ENCODE measurements around the gene MISP.

The MISP gene

DNA sequence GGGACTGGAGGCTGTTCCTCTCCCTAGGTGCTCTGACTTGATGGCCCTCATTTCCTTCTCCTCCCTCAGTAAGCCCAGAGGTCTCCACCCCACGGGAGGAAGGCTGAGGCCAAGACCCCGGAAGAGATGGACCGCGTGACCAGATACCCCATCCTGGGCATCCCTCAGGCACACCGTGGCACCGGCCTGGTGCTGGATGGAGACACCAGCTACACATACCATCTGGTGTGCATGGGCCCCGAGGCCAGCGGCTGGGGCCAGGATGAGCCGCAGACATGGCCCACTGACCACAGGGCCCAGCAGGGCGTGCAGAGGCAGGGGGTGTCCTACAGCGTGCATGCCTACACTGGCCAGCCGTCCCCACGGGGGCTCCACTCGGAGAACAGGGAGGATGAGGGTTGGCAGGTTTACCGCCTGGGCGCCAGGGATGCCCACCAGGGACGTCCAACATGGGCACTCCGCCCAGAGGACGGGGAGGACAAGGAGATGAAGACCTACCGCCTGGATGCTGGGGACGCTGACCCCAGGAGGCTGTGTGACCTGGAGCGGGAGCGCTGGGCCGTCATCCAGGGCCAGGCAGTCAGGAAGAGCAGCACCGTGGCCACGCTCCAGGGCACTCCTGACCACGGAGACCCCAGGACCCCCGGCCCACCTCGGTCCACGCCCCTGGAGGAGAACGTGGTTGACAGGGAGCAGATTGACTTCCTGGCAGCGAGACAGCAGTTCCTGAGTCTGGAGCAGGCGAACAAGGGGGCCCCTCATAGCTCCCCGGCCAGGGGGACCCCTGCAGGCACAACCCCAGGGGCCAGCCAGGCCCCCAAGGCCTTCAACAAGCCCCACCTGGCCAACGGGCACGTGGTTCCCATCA, 6.1 kb downstream of the MISP start:
- no peaks in the 10 kb centered on the region for H3K36me3 ChIP-seq (ENCODE audit: control insufficient read depth, insufficient read depth, low read length)
- no peaks in the 10 kb centered on the region for H3K9me3 ChIP-seq (ENCODE audit: control insufficient read depth, low read length)
- H3K4me3 ChIP-seq (ENCODE audit: insufficient read depth, low read depth, low read length) = no peak overlapping the region
- 93 to 95% methylated on average over 36 of the region's 36 CpGs for WGBS, 2 experiments
- H3K4me1 ChIP-seq (ENCODE audit: control insufficient read depth, insufficient read depth, low read length) = peaks cover 5% of the 10 kb centered on the region
- H3K27ac ChIP-seq (ENCODE audit: insufficient read depth, low read depth, low read length, poor library complexity, severe bottlenecking) = no peak overlapping the region
- H3K27me3 ChIP-seq (ENCODE audit: control insufficient read depth, insufficient read depth, low read length, poor library complexity, severe bottlenecking) = no peaks in the 10 kb centered on the region

DNA sequence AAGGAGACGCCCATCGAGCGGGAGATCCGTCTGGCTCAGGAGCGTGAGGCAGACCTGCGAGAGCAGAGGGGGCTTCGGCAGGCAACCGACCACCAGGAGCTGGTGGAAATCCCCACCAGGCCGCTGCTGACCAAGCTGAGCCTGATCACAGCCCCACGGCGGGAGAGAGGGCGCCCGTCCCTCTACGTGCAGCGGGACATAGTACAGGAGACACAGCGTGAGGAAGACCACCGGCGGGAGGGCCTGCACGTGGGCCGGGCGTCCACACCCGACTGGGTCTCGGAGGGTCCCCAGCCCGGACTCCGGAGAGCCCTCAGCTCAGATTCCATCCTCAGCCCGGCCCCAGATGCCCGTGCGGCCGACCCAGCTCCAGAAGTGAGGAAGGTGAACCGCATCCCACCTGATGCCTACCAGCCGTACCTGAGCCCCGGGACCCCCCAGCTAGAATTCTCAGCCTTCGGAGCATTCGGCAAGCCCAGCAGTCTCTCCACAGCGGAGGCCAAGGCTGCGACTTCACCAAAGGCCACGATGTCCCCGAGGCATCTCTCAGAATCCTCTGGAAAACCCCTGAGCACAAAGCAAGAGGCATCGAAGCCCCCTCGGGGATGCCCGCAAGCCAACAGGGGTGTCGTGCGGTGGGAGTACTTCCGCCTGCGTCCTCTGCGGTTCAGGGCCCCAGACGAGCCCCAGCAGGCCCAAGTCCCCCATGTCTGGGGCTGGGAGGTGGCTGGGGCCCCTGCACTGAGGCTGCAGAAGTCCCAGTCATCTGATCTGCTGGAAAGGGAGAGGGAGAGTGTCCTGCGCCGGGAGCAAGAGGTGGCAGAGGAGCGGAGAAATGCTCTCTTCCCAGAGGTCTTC, 7.1 kb downstream of the MISP start:
- Histone ChIP-seq H3K27ac (ENCODE audit: insufficient read depth, low read depth, low read length, poor library complexity, severe bottlenecking) (no peak overlapping the region), H3K27me3 (ENCODE audit: control insufficient read depth, insufficient read depth, low read length, poor library complexity, severe bottlenecking) (no peaks in the 10 kb centered on the region), H3K36me3 (ENCODE audit: control insufficient read depth, insufficient read depth, low read length) (no peaks in the 10 kb centered on the region), H3K4me1 (ENCODE audit: control insufficient read depth, insufficient read depth, low read length) (peaks cover under 1% of the 10 kb centered on the region), H3K9me3 (ENCODE audit: control insufficient read depth, low read length) (no peaks in the 10 kb centered on the region), H3K4me3 (ENCODE audit: insufficient read depth, low read depth, low read length) (no peak overlapping the region)
- 93 to 95% methylated on average over 50 of the region's 50 CpGs for WGBS, 2 experiments

DNA sequence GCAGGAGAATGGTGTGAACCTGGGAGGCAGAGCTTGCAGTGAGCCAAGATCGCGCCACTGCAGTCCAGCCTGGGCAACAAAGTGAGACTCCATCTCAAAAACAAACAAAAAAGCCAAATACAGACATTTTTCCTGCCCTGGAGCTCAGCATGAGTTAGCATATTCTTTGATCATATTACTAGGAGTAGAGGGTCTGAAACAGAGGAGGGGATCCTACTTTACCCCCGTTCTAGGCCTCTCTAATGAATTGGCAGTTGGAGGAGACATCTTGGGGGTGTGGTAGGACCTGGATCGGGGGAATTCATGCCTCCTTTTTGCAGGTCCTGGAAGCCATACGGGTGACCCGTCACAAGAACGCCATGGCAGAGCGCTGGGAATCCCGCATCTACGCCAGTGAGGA, 12.3 kb downstream of the MISP start:
- 92 to 93% methylated on average over 10 of the region's 10 CpGs for WGBS, 2 experiments
- H3K4me1 ChIP-seq (ENCODE audit: control insufficient read depth, insufficient read depth, low read length) = no peaks in the 10 kb centered on the region

DNA sequence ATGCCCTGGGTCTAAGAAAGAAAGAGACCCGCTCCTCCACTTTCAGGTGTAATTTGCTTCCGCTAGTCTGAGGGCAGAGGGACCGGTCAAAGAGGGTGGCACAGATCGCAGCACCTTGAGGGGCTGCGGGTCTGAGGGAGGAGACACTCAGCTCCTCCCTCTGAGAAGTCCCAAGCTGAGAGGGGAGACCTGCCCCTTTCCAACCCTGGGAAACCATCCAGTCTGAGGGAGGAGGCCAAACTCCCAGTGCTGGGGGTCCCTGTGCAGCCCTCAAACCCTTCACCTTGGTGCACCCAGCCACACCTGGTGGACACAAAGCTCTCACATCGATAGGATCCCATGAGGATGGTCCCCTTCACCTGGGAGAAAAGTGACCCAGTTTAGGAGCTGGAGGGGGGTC, 13.0 kb downstream of the MISP start:
- no peaks in the 10 kb centered on the region for H3K4me1 ChIP-seq (ENCODE audit: control insufficient read depth, insufficient read depth, low read length)
- no peaks in the 10 kb centered on the region for H3K27me3 ChIP-seq (ENCODE audit: control insufficient read depth, insufficient read depth, low read length, poor library complexity, severe bottlenecking)
- H3K36me3 ChIP-seq (ENCODE audit: control insufficient read depth, insufficient read depth, low read length) = no peaks in the 10 kb centered on the region
- no peak overlapping the region for H3K4me3 ChIP-seq (ENCODE audit: insufficient read depth, low read depth, low read length)
- WGBS, 2 experiments = 91 to 92% methylated on average over 6 of the region's 6 CpGs
- H3K27ac ChIP-seq (ENCODE audit: insufficient read depth, low read depth, low read length, poor library complexity, severe bottlenecking) = no peak overlapping the region
- no peaks in the 10 kb centered on the region for H3K9me3 ChIP-seq (ENCODE audit: control insufficient read depth, low read length)

More for the DNA sequence above, 12.3 kb downstream of the MISP start:
- Histone ChIP-seq H3K4me3 (ENCODE audit: insufficient read depth, low read depth, low read length) (no peak overlapping the region), H3K9me3 (ENCODE audit: control insufficient read depth, low read length) (no peaks in the 10 kb centered on the region), H3K27me3 (ENCODE audit: control insufficient read depth, insufficient read depth, low read length, poor library complexity, severe bottlenecking) (no peaks in the 10 kb centered on the region), H3K27ac (ENCODE audit: insufficient read depth, low read depth, low read length, poor library complexity, severe bottlenecking) (no peak overlapping the region), H3K36me3 (ENCODE audit: control insufficient read depth, insufficient read depth, low read length) (no peaks in the 10 kb centered on the region)

DNA sequence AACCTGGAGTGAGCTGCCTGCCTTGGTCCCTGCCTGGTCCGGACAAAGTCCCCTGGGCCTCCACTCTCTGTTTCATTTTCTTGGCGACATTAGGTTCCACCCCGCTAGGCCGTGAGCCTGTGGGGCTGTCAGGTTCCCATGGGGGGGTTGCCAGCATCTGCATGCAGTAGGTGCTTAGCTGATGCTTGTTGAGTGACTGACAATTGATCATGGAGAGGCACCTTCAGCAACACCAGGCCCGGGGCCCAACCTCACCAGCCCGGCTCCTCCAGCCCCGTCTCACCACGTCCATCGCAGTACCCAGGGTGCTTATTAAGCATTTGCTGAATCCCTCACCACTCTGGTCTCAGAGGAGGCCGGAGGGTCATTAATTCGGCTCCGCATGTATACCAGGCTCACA, 13.4 kb downstream of the MISP start:
- Histone ChIP-seq H3K27me3 (ENCODE audit: control insufficient read depth, insufficient read depth, low read length, poor library complexity, severe bottlenecking) (no peaks in the 10 kb centered on the region), H3K9me3 (ENCODE audit: control insufficient read depth, low read length) (no peaks in the 10 kb centered on the region), H3K4me3 (ENCODE audit: insufficient read depth, low read depth, low read length) (no peak overlapping the region), H3K4me1 (ENCODE audit: control insufficient read depth, insufficient read depth, low read length) (no peaks in the 10 kb centered on the region), H3K27ac (ENCODE audit: insufficient read depth, low read depth, low read length, poor library complexity, severe bottlenecking) (no peak overlapping the region), H3K36me3 (ENCODE audit: control insufficient read depth, insufficient read depth, low read length) (no peaks in the 10 kb centered on the region)
- WGBS, 2 experiments = 91 to 95% methylated on average over 12 of the region's 12 CpGs

DNA sequence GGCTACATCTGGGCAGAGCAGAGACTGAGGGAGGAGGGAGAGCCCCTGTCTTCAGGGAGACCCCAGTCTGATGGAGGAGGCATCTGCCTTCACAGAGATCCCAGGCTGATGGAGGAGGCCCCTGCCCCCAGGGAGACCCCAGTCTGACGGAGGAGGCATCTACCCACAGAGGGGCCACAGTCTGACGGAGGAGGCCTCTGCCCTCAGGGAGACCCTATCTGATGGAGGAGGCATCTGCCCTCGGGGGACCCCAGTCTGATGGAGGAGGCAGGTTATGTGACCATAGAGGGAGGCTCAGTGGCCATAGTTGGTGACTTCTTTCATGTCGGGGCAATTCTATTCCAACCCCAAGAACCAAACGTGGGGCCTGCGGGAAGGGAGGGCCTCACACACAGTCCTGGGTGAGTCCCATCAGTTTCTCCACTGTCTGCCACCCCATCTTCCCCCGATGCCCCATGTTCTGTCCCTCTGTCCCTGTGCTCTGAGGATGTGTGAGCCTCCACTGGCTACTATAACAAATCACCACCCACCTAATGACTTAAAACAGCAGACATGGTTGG, 14.3 kb downstream of the MISP start:
- Histone ChIP-seq H3K27me3 (ENCODE audit: control insufficient read depth, insufficient read depth, low read length, poor library complexity, severe bottlenecking) (no peaks in the 10 kb centered on the region), H3K27ac (ENCODE audit: insufficient read depth, low read depth, low read length, poor library complexity, severe bottlenecking) (no peak overlapping the region), H3K36me3 (ENCODE audit: control insufficient read depth, insufficient read depth, low read length) (no peaks in the 10 kb centered on the region), H3K4me3 (ENCODE audit: insufficient read depth, low read depth, low read length) (no peak overlapping the region), H3K9me3 (ENCODE audit: control insufficient read depth, low read length) (no peaks in the 10 kb centered on the region), H3K4me1 (ENCODE audit: control insufficient read depth, insufficient read depth, low read length) (no peaks in the 10 kb centered on the region)
- 88 to 91% methylated on average over 7 of the region's 7 CpGs for WGBS, 2 experiments

DNA sequence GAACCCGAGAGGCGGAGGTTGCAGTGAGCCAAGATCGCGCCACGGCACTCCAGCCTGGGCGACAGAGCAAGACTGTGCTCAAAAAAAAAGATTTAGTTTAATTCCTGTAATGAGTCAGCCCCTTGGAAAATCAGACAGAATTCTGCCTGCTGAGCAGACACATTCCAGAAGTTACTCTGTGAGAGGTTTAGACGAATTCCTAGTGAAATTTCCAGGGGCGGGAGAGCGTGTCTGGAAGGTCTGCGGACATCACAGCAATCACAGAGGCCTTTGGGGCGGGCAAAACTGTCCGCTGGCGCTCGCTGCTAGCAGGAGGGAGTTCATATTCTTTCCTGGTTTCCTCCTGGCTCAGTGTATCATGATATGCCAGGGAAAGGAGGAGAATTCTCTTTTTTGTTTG, 17.5 kb downstream of the MISP start:
- Histone ChIP-seq H3K36me3 (ENCODE audit: control insufficient read depth, insufficient read depth, low read length) (no peaks in the 10 kb centered on the region), H3K27ac (ENCODE audit: insufficient read depth, low read depth, low read length, poor library complexity, severe bottlenecking) (peak overlapping the region; percentile 26), H3K9me3 (ENCODE audit: control insufficient read depth, low read length) (no peaks in the 10 kb centered on the region), H3K27me3 (ENCODE audit: control insufficient read depth, insufficient read depth, low read length, poor library complexity, severe bottlenecking) (no peaks in the 10 kb centered on the region), H3K4me3 (ENCODE audit: insufficient read depth, low read depth, low read length) (no peak overlapping the region), H3K4me1 (ENCODE audit: control insufficient read depth, insufficient read depth, low read length) (no peaks in the 10 kb centered on the region)
- WGBS, 2 experiments = 91 to 92% methylated on average over 14 of the region's 14 CpGs

DNA sequence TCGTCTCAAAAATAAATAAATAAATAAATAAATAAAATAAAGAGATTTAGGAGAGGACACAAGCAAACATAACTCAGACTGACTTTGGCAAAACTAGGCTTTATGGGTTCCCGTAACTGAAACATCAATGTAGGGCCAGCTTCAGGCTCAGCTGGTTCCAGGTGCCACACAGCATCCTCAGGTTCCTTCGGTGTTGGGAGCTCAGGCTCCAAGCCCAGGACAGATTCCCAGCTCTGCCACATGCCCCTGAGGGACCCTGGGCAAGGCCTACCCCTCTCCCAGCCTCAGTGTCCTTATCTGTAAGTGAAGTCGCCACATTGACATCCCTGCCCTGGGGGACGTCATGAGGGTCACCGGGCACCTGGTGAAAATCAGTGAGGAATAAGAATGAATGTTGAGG, 18.7 kb downstream of the MISP start:
- Histone ChIP-seq H3K36me3 (ENCODE audit: control insufficient read depth, insufficient read depth, low read length) (no peaks in the 10 kb centered on the region), H3K9me3 (ENCODE audit: control insufficient read depth, low read length) (no peaks in the 10 kb centered on the region), H3K27ac (ENCODE audit: insufficient read depth, low read depth, low read length, poor library complexity, severe bottlenecking) (no peak overlapping the region), H3K27me3 (ENCODE audit: control insufficient read depth, insufficient read depth, low read length, poor library complexity, severe bottlenecking) (no peaks in the 10 kb centered on the region), H3K4me3 (ENCODE audit: insufficient read depth, low read depth, low read length) (no peak overlapping the region), H3K4me1 (ENCODE audit: control insufficient read depth, insufficient read depth, low read length) (no peaks in the 10 kb centered on the region)
- 90 to 91% methylated on average over 5 of the region's 6 CpGs for WGBS, 2 experiments

DNA sequence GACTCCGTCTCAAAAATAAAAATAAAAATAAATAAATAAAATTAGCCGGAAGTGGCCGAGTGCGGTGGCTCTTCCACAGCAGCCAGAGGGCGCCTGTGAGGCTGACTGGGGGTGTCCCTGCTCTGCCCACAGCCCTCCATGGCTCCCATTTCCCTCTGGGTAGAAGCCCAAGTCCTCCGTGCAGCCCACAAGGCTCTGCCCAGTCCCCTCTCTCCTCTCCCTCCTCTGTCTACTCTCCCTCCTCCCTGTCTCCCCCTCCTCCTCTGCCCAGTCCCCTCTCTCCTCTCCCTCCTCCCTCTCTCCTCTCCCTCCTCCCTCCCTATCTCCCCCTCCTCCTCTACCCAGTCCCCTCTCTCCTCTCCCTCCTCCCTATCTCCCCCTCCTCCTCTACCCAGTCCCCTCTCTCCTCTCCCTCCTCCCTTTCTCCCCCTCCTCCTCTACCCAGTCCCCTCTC, 20.4 kb downstream of the MISP start:
- no peaks in the 10 kb centered on the region for H3K27me3 ChIP-seq (ENCODE audit: control insufficient read depth, insufficient read depth, low read length, poor library complexity, severe bottlenecking)

DNA sequence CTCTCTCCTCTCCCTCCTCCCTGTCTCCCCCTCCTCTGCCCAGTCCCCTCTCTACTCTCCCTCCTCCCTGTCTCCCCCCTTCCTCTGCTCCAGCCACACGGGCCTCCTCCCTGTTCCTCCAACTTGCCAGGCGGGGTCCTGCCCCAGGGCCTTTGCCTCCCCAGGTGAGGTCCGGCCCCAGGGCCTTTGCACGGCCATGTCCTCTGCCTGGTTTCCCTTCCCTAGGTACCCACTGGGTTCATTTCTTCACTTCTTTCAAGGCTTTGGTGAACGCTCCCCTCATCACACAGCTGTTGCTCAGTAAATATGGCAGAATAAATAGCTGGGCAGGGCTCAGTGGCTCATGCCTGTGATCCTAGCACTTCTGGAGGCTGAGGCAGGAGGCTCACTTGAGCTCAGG, 21.2 kb downstream of the MISP start:
- no peaks in the 10 kb centered on the region for H3K27me3 ChIP-seq (ENCODE audit: control insufficient read depth, insufficient read depth, low read length, poor library complexity, severe bottlenecking)
- WGBS, 2 experiments = 82 to 83% methylated on average over 5 of the region's 5 CpGs
- no peak overlapping the region for H3K27ac ChIP-seq (ENCODE audit: insufficient read depth, low read depth, low read length, poor library complexity, severe bottlenecking)
- H3K36me3 ChIP-seq (ENCODE audit: control insufficient read depth, insufficient read depth, low read length) = no peaks in the 10 kb centered on the region
- no peak overlapping the region for H3K4me3 ChIP-seq (ENCODE audit: insufficient read depth, low read depth, low read length)
- H3K4me1 ChIP-seq (ENCODE audit: control insufficient read depth, insufficient read depth, low read length) = no peaks in the 10 kb centered on the region
- no peaks in the 10 kb centered on the region for H3K9me3 ChIP-seq (ENCODE audit: control insufficient read depth, low read length)

More for the DNA sequence above, 20.4 kb downstream of the MISP start:
- whole genome bisulfite sequencing, 2 experiments = 66 to 67% methylated on average over 5 of the region's 6 CpGs
- Histone ChIP-seq H3K9me3 (ENCODE audit: control insufficient read depth, low read length) (no peaks in the 10 kb centered on the region), H3K4me3 (ENCODE audit: insufficient read depth, low read depth, low read length) (no peak overlapping the region), H3K27ac (ENCODE audit: insufficient read depth, low read depth, low read length, poor library complexity, severe bottlenecking) (no peak overlapping the region), H3K36me3 (ENCODE audit: control insufficient read depth, insufficient read depth, low read length) (no peaks in the 10 kb centered on the region), H3K4me1 (ENCODE audit: control insufficient read depth, insufficient read depth, low read length) (no peaks in the 10 kb centered on the region)

Measured in ectodermal cell (in vitro differentiated cells).